Measurements from ENCODE around the gene CPVL. TPM values are rescaled to one million over a fixed set of nuclear protein-coding genes. Genes with fewer than 3 reads are reported as not detected.

CPVL gene
- total RNA-seq, 4 donors from 2014 or later: 25.1 to 58.6 (median 38.6) TPM

- DNase-seq (ENCODE audit: low spot score): no peak
- ATAC-seq (ENCODE audit: low FRiP score): no peak
- TF ChIP-seq, protein P1, sequence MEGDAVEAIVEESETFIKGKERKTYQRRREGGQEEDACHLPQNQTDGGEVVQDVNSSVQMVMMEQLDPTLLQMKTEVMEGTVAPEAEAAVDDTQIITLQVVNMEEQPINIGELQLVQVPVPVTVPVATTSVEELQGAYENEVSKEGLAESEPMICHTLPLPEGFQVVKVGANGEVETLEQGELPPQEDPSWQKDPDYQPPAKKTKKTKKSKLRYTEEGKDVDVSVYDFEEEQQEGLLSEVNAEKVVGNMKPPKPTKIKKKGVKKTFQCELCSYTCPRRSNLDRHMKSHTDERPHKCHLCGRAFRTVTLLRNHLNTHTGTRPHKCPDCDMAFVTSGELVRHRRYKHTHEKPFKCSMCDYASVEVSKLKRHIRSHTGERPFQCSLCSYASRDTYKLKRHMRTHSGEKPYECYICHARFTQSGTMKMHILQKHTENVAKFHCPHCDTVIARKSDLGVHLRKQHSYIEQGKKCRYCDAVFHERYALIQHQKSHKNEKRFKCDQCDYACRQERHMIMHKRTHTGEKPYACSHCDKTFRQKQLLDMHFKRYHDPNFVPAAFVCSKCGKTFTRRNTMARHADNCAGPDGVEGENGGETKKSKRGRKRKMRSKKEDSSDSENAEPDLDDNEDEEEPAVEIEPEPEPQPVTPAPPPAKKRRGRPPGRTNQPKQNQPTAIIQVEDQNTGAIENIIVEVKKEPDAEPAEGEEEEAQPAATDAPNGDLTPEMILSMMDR (IDR thresholded peaks at IDR 0.05): no peak
Observed at GRCh38 chr7:29143751-29144150, 2.6 kb downstream of the CPVL start.

GRCh38 chr7:29142021-29142727 is 4.2 kb downstream of the CPVL start:
- ATAC-seq (ENCODE audit: low FRiP score): no peak
- TF ChIP-seq, protein P1 (IDR thresholded peaks at IDR 0.05): no peak

DNA sequence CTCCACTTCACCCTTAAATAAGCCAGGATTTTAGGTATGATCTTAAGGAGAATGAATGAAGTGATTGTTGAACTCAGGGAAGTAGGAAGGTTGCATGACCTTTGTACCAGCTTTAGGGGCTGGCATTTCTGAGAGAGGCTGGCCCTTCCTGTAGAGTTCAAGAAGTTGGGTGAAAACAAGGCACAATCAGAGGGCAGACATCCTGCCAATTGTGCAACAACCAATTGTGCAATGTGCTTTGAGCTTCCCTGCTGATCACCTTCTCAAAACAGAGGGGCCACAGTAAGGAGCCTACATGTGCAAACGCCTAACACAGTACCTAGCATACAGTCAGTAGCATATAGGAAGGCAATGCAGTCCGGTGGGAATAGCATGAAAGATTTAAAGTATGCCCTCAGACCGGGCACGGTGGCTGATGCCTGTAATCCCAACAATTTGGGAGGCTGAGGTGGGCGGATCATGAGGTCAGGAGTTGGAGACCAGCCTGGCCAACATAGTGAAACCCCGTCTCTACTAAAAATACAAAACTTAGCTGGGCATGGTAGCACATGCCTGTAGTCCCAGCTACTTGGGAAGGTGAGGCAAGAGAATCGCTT is 5.4 kb downstream of the CPVL start:
- DNase-seq (ENCODE audit: low spot score) (no peak), ATAC-seq (ENCODE audit: low FRiP score) (no peak)
- TF ChIP-seq, protein P1 (IDR thresholded peaks at IDR 0.05): no peak

More at GRCh38 chr7:29142021-29142727, 4.2 kb downstream of the CPVL start:
- no peak for DNase-seq (ENCODE audit: low spot score)

DNA sequence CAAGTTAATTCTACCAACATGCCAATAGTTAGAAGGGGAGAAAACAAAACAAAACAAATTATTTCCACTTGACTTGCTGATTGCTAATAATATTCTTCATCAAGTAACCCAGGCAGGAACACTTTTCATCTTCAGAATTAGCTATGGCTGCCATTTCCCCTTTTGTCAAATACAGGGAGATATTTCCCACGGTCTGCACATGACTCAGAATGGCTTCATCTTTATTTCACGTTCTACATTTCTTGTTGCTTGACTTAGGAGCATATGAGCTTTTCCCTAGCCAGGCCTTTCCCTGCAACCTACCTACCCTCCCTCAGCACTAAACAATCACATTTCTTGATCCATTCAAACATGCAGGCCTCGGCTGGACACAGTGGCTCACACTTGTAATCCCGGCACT is 6.5 kb downstream of the CPVL start:
- ATAC-seq (ENCODE audit: low FRiP score) (no peak), DNase-seq (ENCODE audit: low spot score) (no peak)
- TF ChIP-seq, protein P1 (IDR thresholded peaks at IDR 0.05): no peak

DNA sequence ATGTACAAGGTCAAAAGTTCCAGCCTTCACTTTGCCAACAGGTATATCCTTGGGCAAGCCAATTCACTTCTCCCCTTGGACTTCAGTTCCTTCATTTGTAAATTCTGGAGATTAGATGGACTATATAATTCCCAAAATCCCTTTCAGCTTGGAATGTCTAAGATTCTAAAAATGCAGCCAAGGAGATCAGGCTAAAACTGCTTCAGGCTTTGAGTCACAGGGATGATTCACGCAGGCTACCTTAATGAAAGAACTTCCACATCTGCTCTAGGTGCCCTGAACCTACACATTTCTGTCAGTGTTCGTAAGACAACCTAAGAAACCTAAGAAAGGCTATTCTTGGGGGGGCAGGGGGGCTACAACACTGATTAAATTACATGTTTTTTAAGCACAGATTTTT is 7.1 kb downstream of the CPVL start:
- TF ChIP-seq, protein P1 (IDR thresholded peaks at IDR 0.05): no peak
- ATAC-seq (ENCODE audit: low FRiP score) (no peak), DNase-seq (ENCODE audit: low spot score) (no peak)

DNA sequence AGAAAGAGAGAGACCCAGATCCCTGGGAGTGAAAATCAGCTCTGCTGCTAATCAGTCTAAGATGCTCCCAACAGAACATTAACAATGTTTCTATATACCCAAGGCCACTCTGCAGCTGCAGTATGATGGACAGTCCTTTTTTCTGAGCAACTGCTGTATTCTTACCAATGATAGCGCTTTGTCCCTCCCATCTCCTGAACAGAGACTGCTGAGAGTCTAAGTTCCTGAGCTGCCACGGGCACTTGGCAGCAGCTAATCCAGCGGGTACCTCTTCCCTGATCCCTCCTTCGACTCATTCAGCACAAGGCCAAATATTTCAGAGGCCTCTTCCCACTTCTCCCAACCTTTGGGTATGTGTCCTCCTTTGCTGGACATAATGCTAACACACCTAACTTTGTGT is 7.7 kb downstream of the CPVL start:
- DNase-seq (ENCODE audit: low spot score) (no peak), ATAC-seq (ENCODE audit: low FRiP score) (no peak)

More for the DNA sequence above, 7.7 kb downstream of the CPVL start:
- TF ChIP-seq, protein P1 (IDR thresholded peaks at IDR 0.05): no peak
